Posterior cingulate gyrus (tissue), 11 donors: ENCODE results near the gene CCNDBP1.
A peak's percentile ranks its signal among the peaks of the same experiment; 100 is the strongest.
"Not testable (repeated sequence)": the region's sequence is repeated elsewhere in the genome, so short reads cannot be mapped to it uniquely, and the experiment has no call there.

ENCODE experiments used
- DNase-seq, 10 donors: peaks; one replicate each; pipeline versions ENCODE4 v3.0.0 to v3.0.0-alpha.2; 2020 to 2021; ENCODE audit warnings: mixed read lengths in 3 of 10
- intact Hi-C: fragments of 100-400 bp; cut with DNase I; formaldehyde crosslinking; loops from one replicate; pipeline ENCODE4 v1.15.1; 2023

The CCNDBP1 gene, protein sequence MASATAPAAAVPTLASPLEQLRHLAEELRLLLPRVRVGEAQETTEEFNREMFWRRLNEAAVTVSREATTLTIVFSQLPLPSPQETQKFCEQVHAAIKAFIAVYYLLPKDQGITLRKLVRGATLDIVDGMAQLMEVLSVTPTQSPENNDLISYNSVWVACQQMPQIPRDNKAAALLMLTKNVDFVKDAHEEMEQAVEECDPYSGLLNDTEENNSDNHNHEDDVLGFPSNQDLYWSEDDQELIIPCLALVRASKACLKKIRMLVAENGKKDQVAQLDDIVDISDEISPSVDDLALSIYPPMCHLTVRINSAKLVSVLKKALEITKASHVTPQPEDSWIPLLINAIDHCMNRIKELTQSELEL

DNA sequence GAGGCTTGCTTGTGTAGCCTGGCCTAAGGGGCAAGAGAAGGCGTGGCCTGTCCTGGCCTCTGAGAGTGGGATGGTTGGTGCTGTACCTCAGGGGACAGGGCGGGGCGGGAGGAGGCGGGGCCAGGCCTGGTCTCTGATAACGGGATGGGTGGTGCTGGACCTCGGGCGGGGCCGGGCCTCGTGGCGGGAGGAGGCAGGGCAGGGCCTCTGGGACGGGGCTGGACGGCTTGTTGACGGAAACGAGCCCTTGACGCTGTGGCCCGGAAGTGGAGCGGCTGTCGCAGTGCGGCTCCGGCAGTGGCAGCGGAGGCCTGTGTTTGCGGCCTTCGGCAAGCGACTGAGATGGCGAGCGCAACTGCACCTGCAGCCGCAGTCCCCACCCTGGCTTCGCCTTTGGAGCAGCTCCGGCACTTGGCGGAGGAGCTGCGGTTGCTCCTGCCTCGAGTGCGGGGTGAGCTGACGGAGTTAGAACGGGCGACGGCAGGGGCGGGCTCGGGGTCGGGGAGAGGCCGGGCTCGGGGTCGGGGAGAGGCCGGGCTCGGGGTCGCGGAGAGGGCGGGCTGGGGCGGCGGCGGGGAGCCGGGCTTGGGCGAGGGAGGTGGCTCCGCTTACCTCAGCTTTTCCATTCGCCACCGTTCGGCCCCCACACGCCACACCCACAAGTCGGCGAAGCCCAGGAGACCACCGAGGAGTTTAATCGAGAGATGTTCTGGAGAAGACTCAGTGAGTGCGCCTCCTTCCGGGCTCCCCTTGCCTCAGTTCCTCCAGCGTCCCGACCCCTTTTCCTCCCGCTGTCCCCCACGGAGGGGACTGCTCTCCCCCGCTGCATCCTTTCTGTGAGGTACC, at the start of gene CCNDBP1:
TSS of gene CCNDBP1 (plus strand) at position 247 of the 846 bp plus-strand sequence. CDS start at position 343, 96 bp downstream.
- peak; percentile 71 to 97 (median 82) for DNase-seq
- intact Hi-C loops, result loop anchor here (5.0 to 10.0 kb wide), 2 partner anchors 81 to 102 kb away; partner anchors contain the start of gene UBR1

DNA sequence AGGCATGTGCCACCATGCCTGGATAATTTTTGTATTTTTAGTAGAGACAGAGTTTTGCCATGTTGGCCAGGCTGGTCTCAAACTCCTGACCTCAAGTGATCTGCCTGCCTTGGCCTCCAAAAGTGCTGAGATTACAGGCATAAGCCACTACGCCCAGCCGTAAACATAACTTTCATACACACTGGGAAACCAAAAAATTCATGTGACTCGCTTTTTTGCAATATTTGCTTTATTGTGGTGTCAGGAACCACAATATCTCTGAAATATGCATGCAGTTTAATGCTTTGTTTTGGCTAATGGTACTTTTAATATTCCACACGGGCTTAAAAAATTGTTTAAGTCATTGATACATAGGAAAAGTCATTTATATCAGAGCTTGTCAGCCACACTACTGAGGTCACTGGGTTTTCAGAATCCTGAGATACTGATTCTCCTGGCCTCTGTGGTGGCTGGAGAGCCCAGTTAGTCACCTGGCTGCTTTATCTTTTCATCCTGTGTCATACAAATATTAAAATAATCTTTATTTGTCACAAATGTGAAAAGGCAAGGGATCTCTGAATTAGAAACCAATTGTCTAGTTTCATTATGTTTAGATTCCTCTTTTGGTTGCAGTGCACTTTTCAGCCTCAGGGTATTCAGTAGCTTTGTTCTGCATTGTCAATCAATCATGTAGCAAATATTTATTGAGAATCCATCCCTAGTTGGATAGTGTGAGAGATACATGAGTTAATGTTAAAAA, 41.8 kb upstream of the CCNDBP1 start:
- intact Hi-C loops, result no loop called here

DNA sequence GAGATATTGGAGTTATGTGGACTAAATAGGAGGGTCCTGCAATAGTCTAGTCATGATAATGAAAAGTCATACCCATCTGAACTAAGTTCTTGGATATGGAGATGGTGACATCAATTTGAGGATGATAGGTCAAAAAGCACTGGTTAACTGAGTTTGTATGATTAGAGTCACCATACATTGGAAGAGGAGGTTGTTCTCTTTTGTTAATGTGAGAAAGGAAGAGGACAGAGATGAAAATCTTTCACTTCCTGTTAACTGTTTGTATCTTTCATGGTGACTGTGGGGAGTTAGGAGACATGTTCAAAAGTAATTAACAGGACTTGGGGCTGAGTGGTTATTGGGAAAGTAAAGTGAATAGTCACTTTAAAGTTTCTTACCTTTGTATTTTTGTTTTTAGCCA, 40.7 kb upstream of the CCNDBP1 start:
- intact Hi-C loops, result no loop called here

More for the DNA sequence above, 41.8 kb upstream of the CCNDBP1 start:
- no peak for DNase-seq

DNA sequence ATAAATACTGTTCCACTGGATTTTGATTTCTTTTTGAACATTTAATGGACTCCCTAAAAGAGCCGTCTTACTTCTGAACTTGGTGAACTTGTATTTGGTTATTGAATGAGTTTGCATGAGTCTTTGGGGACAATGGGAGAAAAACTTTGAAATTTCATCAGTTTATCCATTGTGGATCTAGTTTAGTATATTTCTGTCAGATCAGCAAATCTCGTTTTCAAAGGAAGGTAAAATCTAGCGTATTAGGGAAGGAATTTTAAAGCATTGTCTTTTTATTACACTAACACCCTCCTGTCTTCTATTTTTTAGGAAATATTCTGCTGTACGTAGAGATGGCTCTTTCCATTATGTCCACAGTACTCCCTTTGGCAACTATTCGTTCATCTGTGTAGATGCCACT, 39.0 kb upstream of the CCNDBP1 start:
- no peak for DNase-seq
- intact Hi-C loops, result no loop called here

More for the DNA sequence above, 40.7 kb upstream of the CCNDBP1 start:
- DNase-seq, result no peak

DNA sequence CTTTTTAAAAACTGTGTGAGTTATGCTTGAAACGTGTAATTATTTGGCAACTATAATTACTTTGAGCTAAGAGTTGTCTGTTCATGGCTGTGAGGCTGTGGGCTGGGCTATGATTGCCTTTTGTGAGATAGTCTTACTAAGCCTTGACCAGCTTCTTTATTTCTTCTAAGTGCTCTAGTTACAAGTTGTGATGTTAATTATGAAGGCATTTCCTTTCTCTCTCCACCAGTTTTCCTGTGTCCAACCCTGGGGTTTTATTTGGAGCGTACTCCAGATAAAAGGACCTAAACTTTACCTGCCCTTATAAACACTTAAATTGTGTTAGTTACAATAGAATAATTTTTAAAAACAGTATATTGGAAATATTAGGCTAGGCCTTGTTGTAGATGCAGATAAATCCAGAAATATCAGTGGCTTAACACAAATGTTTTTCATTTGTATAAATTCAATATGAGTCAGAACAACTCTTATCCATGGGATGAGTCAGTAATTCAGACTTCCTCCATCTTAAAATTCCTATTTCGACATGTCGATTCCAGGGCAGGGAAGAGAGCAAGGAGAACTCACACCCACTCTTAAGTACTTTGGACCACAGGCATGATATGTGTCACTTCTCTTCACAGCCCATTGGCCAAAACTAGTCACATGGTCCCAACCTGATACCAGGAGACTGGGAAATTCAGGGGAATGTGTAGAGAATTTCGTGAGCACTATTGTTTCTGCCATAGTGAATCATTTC, 34.8 kb upstream of the CCNDBP1 start:
- no peak for DNase-seq
- intact Hi-C loops, result no loop called here

DNA sequence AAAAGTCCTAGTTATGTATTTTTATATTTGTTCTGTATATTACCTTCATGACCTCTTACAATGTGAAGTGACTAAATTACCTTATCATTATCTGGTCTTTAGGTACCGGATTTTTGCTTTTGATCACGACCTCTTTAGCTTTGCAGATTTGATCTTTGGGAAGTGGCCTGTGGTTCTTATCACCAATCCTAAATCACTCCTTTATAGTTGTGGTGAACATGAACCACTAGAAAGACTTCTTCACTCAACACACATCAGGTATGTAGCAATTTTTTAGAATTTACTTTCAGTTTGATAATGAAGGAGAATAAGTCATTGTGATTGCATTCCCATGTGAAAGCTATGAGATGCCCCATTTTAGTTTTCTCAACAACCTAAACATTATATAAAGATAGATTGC, 33.5 kb upstream of the CCNDBP1 start:
- intact Hi-C loops, result no loop called here
- no peak for DNase-seq

DNA sequence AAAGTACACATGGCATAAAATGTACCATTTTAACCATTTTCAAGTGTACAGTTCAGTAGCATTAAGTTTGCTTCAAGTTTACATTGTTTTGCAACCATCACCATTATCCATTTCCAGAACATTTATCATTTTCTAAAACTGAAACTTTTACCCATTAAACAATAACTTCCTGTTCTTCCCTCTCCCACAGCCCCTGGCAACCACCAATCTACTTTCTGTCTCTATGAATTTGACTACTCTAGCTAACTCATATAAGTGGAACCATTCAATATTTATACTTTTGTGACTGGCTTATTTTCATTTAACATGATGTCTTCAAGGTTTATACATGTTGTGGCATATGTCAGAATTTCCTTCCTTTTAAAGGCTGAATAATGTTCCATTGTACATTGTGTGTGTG, 31.9 kb upstream of the CCNDBP1 start:
- no peak for DNase-seq
- intact Hi-C loops, result no loop called here

DNA sequence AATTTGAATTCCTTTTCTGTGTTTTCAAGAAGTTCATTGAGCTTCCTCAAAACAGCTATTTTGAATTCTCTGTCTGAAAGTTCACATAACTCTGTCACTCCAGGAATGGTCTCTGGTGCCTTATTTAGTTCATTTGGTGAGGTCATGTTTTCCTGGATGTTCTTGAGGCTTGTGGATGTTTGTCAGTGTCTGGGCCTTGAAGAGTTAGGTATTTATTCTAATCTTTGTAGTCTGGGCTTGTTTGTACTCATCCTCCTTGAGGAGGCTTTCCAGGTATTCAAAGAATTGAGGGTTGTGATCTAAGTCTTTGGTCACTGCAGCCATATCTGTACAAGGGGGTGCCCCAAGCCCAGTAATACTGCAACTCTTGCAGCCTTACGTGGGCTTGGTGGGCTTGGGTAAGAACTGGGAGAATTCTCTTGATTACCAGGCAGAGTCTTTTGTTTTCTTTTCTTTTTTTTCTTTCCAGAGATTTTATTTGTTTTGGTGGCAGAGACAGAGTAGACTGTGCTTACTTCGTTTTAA, 19.3 kb upstream of the CCNDBP1 start:
- DNase-seq, result no peak
- intact Hi-C loops, result no loop called here

DNA sequence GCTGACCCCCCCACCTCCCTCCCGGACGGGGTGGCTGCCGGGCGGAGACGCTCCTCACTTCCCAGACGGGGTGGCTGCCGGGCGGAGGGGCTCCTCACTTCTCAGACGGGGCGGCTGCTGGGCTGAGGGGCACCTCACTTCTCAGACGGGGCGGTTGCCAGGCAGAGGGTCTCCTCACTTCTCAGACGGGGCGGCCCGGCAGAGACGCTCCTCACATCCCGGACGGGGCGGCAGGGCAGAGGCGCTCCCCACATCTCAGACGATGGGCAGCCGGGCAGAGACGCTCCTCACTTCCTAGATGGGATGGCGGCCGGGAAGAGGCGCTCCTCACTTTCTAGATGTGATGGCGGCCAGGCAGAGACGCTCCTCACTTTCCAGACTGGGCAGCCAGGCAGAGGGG, 17.9 kb upstream of the CCNDBP1 start:
- intact Hi-C loops, DNase-seq: not testable (repeated sequence)

DNA sequence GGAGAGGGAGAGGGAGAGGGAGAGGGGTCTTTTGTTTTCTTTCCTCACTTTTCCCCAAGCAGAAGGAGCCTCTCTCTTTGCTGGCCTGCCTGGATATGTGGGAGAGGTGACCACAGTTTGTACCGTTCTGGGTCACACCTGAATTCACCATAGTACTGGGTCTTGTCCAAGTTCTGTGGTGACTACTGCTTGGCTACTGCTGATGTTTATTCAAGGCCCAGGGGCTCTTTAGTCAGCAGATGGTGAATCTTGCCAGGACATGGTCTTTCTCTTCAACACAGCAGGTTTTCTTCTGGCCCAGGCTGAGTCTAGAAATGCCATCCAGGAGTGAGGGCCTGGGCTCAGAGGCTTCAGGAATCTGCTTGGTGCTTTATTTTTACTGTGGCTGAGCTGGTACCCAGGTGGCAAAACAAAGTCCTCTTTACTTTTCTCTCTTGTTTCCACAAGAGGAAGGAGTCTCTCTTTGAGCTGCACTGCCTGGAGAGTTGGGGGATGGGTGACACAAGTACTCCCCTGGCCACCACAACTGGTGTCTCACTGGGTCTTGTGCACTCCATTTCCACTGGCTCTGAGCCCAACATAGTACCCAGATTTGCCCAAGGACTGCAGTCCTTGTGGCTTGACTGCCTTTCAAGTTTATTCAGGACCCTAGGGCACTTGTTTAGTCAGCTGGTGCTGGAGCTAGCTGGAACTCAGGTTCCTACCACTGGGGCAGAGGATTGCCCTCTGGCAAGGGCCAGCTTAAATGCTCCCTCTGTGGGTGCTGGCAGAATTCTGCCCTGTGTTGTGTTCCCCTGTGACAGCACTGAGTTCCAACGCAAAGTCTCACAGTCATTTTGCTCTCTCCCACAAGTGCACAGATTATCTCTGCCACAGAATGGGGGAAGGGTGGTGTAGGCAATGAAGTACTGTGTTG, 16.8 kb upstream of the CCNDBP1 start:
- intact Hi-C loops, result no loop called here
- peak in 1 of 10 donors; percentile 37 for DNase-seq

DNA sequence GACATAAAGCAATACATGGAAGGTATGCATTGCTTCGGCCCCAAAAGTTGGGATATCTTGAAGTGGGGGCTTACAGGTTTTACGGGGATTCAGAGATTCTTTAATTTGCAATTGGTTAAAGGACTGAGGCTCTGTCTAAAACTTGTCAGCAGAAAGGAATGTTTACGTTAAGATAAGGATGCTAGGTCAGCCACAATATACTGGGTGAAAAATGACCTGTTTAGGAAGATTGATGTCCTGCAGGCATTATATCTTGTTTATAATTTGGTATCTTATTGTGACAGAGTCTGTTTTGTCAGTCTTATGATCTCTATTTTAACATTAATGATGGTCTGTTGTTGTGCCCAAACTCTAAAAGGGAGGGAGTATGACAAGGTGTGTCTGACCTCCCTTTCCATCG, 15.3 kb upstream of the CCNDBP1 start:
- DNase-seq, result no peak
- intact Hi-C loops, result no loop called here

DNA sequence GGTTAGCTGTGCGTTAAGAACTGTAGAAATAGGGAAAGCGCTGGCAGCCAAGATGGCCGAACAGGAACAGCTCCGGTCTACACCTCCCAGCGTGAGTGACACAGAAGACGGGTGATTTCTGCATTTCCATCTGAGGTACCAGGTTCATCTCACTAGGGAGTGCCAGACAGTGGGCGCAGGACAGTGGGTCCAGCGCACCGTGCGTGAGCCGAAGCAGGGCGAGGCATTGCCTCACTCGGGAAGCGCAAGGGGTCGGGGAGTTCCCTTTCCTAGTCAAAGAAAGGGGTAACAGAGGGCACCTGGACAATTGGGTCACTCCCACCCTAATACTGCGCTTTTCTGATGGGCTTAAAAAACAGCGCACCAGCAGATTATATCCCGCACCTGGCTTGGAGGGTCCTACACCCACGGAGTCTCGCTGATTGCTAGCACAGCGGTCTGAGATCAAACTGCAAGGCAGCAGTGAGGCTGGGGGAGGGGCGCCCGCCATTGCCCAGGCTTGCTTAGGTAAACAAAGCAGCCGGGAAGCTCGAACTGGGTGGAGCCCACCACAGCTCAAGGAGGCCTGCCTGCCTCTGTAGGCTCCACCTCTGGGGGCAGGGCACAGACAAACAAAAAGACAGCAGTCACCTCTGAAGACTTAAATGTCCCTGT, 9.4 kb upstream of the CCNDBP1 start:
- intact Hi-C loops, result not testable (repeated sequence)
- DNase-seq, result peak in 1 of 10 donors; percentile 69

DNA sequence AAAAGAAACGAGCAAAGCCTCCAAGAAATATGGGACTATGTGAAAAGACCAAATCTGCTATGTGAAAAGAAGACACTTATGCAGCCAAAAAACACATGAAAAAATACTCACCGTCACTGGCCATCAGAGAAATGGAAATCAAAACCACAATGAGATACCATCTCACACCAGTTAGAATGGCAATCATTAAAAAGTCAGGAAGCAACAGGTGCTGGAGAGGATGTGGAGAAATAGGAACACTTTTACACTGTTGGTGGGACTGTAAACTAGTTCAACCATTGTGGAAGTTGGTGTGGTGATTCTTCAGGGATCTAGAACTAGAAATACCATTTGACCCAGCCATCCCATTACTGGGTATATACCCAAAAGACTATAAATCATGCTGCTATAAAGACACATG, 8.1 kb upstream of the CCNDBP1 start:
- DNase-seq, intact Hi-C loops: not testable (repeated sequence)

DNA sequence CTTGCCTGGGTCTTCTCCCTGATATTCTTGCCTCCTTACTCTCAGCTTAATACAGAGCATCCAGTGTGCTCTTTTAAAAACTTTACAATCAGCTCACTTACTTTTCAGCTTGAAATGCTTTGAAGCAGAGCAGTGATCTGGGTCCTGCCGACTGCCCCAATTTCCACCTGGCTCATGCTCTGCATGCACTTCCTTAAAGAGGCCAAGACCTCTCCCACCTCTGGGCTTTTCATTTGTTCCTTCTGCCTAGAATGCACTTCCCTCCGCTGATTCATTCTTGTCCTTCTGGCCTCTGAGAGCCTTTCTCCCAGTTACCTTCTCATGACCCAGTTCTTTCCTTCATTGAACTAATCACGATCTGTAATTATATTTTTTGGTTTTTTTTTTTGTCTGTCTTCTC, 1.9 kb upstream of the CCNDBP1 start:
- DNase-seq, result no peak
- intact Hi-C loops, result loop anchor here (10.0 kb wide), 1 partner anchor 78 kb away; the partner anchor contains the start of gene UBR1

DNA sequence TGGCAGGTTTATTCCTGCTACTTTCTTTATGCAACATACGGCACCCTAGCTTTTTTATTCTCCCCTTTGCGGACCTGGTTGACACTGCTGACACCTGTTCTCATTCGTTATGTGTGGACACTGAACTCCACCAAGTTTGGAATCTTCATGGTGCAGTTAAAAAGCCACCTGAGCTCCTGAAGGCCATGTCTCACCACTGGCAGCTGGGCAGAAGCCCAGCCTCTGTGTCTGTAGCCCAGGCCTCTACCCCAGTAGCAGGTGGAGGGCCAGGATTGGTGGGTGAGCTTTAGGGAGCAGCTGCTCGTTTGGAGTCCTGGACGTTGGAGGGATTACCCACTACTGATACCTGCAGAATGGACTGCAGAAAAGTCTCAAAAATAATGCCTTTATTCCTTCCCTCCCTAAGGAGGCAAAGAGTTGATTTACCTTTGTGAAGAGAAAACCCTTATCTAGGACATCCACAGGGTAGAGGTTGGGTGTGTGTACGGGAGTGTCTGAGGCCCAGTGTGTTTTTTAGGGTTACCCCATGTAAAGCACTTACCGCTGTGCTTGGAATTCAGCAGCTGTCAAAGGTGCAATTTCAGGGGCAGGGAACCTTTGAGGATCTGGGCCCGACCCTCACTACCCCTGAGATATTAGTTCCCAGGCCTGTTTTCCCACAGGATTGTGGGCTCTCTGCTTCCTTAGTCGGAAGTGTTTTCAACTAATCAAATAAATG, 637 bp upstream of the CCNDBP1 start:
- intact Hi-C loops, result loop anchor here (5.0 to 10.0 kb wide), 2 partner anchors 80 to 103 kb away; partner anchors contain the start of gene UBR1
- DNase-seq, result no peak

DNA sequence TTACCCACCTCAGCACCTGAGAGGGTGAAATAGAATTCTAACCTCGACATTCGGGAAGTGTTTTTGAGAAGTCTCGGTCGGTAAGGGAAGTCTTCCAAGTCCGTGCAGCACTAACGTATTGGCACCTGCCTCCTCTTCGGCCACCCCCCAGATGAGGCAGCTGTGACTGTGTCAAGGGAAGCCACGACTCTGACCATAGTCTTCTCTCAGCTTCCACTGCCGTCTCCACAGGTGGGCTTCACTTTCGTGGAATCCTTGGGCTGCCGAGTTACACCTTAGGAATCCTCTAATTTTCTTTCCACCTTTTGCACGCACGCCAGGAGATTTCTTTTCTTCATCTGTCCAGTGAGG, 775 bp downstream of the CCNDBP1 start:
- DNase-seq, result no peak
- intact Hi-C loops, result loop anchor here (5.0 to 10.0 kb wide), 2 partner anchors 81 to 101 kb away; partner anchors contain the start of gene UBR1

DNA sequence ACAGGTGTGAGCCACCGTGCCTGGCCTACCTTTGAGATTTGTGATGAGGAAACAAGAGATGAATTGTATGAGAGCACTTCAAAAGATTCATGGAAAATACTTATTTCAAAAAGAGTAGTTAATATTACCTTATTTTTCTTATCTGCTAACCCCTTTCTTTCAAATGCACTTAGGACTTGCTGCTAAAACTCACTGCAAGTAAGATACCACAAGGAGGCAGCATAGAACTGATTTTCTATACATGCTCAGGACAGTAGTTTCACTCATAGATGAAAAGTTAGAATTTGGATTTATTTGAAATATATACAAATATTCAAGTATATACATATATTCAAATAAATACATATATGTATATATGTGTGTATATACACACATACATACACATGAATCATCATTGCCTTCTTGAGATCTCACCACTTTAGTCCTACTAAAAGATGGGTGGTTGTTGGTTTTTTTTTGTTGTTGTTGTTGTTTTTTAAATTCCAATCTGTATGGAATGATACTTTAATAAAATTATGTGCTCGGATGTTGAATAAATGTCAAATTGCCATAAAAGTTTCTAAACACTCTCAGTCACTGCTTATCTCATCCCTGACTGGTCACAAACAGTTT, 2.4 kb downstream of the CCNDBP1 start:
- intact Hi-C loops, result loop anchor here (5.0 to 10.0 kb wide), 2 partner anchors 83 to 100 kb away; partner anchors contain the start of gene UBR1
- no peak for DNase-seq
